ENCODE results near the gene PWWP2B. TPM values are rescaled to one million over a fixed set of nuclear protein-coding genes. Genes with fewer than 3 reads are reported as not detected.

Gene PWWP2B
- total RNA-seq, 1 donor from 2014 or later = 9.4 TPM

- intact Hi-C loops (cut with micrococcal nuclease) = no loop called here
These were observed 69.8 kb downstream of the PWWP2B start for GRCh38 chr10:132466520-132467463.

Other genes with a start within 250 kb of the PWWP2B start
- 22.5 and 24.0 TPM in 2 replicates for gene DPYSL4, start 210.3 kb upstream of the PWWP2B start, total RNA-seq
- 8.7 and 9.4 TPM in 2 replicates for gene STK32C, start 89.2 kb upstream of the PWWP2B start, total RNA-seq
- 3.1 and 5.7 TPM in 2 replicates for gene LRRC27, start 65.0 kb upstream of the PWWP2B start, total RNA-seq
- 18.1 and 19.0 TPM in 2 replicates for gene INPP5A, start 140.6 kb downstream of the PWWP2B start, total RNA-seq